ENCODE measurements around the gene BDKRB2.

The BDKRB2 gene

DNA sequence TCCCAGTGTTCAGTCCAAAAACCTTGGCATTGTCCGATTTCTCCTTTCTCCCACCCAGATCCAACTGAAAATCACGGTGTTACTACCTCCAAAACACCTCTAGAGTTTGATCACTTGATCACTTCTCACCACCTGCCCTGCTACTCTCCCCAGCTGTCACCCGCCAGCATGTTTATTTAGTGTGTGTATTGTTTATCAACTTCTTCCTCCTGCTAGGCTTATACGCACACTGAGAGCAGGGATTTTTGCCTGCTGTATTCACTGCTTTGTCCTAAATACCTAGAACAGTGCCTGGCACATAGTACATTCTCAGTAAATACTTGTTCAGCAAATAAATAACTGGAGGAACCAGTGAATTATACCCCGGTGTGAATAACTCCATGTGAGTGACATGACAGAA, 56.4 kb downstream of the BDKRB2 start:
- Histone ChIP-seq H3K36me3 (ENCODE audit: insufficient read depth, low read length) (no peaks in the 10 kb centered on the region), H3K4me3 (no peak overlapping the region), H3K9me3 (ENCODE audit: low read depth, low read length) (peaks cover 3% of the 10 kb centered on the region; the same call in 1 of the 2 replicates), H3K27ac (no peak overlapping the region), H3K9ac (ENCODE audit: insufficient read length) (no peak overlapping the region)
- TF ChIP-seq FOXP2 (optimal IDR thresholded peaks at IDR 0.05; ENCODE audit: control extremely low read depth, extremely low read length, insufficient read depth) (no peak), POLR2AphosphoS5 (IDR thresholded peaks at IDR 0.05; ENCODE audit: borderline replicate concordance, low read depth, low read length) (no peak), EZH2 (IDR thresholded peaks at IDR 0.05) (no peak)
- DNase-seq (ENCODE audit: low read depth, low spot score) = no peak

DNA sequence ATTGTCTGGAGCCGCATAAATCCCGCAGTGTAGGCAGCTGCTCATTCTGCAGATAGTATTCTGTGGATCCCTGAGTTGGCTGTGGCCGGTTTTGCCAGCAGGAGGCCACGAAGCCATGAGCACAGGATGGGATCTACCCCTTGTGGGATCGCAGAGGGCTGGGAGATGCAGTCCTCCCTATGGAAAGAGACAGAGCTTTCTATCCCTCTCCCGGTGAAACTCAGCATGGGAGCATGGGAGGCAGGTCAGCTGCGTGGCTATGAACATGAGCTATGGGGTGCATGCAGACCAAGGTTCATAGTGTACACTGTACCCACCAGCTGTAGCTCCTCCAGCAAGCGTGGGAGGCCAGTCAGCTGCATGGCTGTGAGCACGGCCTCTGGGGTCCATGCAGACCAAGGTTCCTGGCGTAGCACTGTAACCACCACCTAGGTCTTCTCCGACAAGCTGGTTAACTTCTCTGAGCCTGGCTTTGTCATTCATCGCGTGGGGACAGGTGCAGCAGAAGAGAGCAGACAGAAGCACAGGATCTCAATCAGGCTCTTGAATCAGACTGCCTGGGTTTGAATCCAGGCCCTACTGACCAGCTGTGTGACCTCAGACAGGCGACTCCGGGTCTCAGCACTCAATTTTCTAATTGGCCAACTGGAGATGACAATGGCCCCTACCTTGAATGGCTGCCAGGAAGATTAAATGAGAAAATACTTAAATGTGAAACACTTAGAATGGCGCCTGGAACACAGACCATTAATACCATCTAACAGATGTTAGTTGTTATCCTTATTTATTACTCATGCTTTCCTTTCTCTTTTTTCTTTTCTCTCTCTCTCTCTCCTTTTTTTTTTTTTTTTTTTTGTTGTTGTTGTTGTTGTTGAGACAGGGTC, 57.4 kb downstream of the BDKRB2 start:
- Histone ChIP-seq H3K9me3 (ENCODE audit: low read depth, low read length) (peaks cover 3% of the 10 kb centered on the region; the same call in 1 of the 2 replicates), H3K4me3 (no peak overlapping the region), H3K27ac (no peak overlapping the region), H3K9ac (ENCODE audit: insufficient read length) (no peak overlapping the region), H3K36me3 (ENCODE audit: insufficient read depth, low read length) (no peaks in the 10 kb centered on the region)
- DNase-seq (ENCODE audit: low read depth, low spot score) = no peak
- no peak for TF ChIP-seq POLR2AphosphoS5 (IDR thresholded peaks at IDR 0.05; ENCODE audit: borderline replicate concordance, low read depth, low read length)

DNA sequence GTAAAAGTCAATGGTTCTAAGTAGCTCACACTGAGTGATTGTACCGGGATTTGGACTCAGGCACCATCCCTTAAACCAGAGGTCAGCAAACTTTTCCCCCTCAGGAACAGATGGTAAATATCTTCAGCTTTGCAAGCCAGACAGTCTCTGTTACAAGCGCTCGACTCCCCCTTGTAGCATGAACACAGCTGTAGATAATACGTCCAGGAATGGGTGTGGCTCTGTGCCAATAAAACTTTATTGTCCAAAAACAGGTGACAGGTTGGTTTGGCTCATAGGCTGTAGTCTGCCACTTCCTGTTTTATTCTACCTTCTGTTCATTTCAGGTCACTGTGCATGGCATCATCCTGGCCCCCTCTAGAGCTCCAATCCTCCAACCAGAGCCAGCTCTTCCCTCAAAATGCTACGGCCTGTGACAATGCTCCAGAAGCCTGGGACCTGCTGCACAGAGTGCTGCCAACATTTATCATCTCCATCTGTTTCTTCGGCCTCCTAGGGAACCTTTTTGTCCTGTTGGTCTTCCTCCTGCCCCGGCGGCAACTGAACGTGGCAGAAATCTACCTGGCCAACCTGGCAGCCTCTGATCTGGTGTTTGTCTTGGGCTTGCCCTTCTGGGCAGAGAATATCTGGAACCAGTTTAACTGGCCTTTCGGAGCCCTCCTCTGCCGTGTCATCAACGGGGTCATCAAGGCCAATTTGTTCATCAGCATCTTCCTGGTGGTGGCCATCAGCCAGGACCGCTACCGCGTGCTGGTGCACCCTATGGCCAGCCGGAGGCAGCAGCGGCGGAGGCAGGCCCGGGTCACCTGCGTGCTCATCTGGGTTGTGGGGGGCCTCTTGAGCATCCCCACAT, 58.9 kb downstream of the BDKRB2 start:
- H3K9ac ChIP-seq (ENCODE audit: insufficient read length) = no peak overlapping the region
- H3K4me3 ChIP-seq = no peak overlapping the region
- no peaks in the 10 kb centered on the region for H3K36me3 ChIP-seq (ENCODE audit: insufficient read depth, low read length)
- H3K9me3 ChIP-seq (ENCODE audit: low read depth, low read length) = peaks cover 3% of the 10 kb centered on the region; the same call in 1 of the 2 replicates
- no peak for DNase-seq (ENCODE audit: low read depth, low spot score)
- TF ChIP-seq FOXP2 (optimal IDR thresholded peaks at IDR 0.05; ENCODE audit: control extremely low read depth, extremely low read length, insufficient read depth) (no peak), POLR2AphosphoS5 (IDR thresholded peaks at IDR 0.05; ENCODE audit: borderline replicate concordance, low read depth, low read length) (no peak), EZH2 (IDR thresholded peaks at IDR 0.05) (no peak)
- no peak overlapping the region for H3K27ac ChIP-seq

DNA sequence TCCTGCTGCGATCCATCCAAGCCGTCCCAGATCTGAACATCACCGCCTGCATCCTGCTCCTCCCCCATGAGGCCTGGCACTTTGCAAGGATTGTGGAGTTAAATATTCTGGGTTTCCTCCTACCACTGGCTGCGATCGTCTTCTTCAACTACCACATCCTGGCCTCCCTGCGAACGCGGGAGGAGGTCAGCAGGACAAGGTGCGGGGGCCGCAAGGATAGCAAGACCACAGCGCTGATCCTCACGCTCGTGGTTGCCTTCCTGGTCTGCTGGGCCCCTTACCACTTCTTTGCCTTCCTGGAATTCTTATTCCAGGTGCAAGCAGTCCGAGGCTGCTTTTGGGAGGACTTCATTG, 59.5 kb downstream of the BDKRB2 start:
- no peaks in the 10 kb centered on the region for H3K9me3 ChIP-seq (ENCODE audit: low read depth, low read length)
- H3K4me3 ChIP-seq = no peak overlapping the region
- H3K36me3 ChIP-seq (ENCODE audit: insufficient read depth, low read length) = no peaks in the 10 kb centered on the region
- no peak overlapping the region for H3K9ac ChIP-seq (ENCODE audit: insufficient read length)
- no peak overlapping the region for H3K27ac ChIP-seq
- TF ChIP-seq EZH2 (IDR thresholded peaks at IDR 0.05) = no peak
- TF ChIP-seq POLR2AphosphoS5 (IDR thresholded peaks at IDR 0.05; ENCODE audit: borderline replicate concordance, low read depth, low read length) = no peak
- TF ChIP-seq FOXP2 (optimal IDR thresholded peaks at IDR 0.05; ENCODE audit: control extremely low read depth, extremely low read length, insufficient read depth) = no peak
- no peak for DNase-seq (ENCODE audit: low read depth, low spot score)

DNA sequence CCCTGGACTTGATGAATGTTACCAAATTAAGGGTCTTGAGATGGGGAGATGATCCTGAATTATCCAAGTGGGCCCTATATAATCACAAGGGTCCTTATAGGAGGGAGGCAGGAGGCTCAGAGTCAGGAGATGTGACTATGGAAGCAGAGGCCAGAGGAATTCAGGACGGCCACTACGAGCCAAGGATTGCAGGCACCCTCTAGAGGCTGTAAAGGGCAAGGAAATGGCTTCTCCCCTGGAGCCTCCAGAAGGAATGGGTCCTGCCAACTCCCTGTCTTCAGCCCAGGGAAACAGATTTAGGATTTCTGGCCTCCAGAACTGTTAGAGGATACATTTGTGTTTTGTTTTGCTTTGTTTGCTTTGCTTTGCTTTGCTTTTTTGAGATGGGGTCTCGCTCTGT, 60.2 kb downstream of the BDKRB2 start:
- TF ChIP-seq EZH2 (IDR thresholded peaks at IDR 0.05) (no peak), FOXP2 (optimal IDR thresholded peaks at IDR 0.05; ENCODE audit: control extremely low read depth, extremely low read length, insufficient read depth) (no peak), POLR2AphosphoS5 (IDR thresholded peaks at IDR 0.05; ENCODE audit: borderline replicate concordance, low read depth, low read length) (no peak)
- DNase-seq (ENCODE audit: low read depth, low spot score) = no peak
- Histone ChIP-seq H3K4me3 (no peak overlapping the region), H3K27ac (no peak overlapping the region), H3K9ac (ENCODE audit: insufficient read length) (no peak overlapping the region), H3K9me3 (ENCODE audit: low read depth, low read length) (no peaks in the 10 kb centered on the region), H3K36me3 (ENCODE audit: insufficient read depth, low read length) (no peaks in the 10 kb centered on the region)

DNA sequence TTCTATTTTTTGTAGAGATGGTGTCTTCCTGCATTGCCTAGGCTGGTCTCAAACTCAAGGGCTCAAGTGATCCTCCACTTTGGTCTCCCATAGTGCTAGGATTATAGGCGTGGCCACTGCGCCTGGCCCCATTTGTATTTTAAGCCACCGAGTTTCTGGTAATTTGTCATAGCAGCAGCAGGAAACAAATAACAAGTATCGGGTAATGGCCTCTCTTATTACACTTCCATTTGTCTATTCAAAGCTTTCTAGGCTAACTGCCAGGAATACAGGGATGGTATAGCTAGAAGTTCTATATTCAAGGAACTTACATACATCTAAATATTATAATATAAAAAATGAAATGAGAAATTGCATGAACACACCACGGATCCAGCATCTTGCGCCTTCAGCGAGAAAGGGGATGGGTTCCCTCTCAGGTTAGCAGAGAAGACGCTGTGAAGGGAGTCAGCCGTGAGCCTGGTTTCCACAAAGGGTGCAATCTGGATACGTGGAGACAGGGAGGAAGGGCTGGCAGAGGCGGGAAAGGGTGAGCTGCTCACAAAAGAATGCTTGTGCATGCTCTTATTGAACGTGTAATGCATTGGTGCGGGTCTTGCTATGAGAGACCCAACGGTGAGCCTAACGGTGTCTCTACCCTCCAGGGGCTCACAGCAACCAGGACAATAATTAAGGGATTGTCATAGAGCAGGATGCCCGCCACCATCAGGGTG, 60.9 kb downstream of the BDKRB2 start:
- no peak for DNase-seq (ENCODE audit: low read depth, low spot score)
- no peak overlapping the region for H3K27ac ChIP-seq
- H3K36me3 ChIP-seq (ENCODE audit: insufficient read depth, low read length) = no peaks in the 10 kb centered on the region
- H3K9me3 ChIP-seq (ENCODE audit: low read depth, low read length) = no peaks in the 10 kb centered on the region
- no peak overlapping the region for H3K4me3 ChIP-seq
- TF ChIP-seq FOXP2 (optimal IDR thresholded peaks at IDR 0.05; ENCODE audit: control extremely low read depth, extremely low read length, insufficient read depth) (no peak), EZH2 (IDR thresholded peaks at IDR 0.05) (no peak), POLR2AphosphoS5 (IDR thresholded peaks at IDR 0.05; ENCODE audit: borderline replicate concordance, low read depth, low read length) (no peak)
- H3K9ac ChIP-seq (ENCODE audit: insufficient read length) = no peak overlapping the region

DNA sequence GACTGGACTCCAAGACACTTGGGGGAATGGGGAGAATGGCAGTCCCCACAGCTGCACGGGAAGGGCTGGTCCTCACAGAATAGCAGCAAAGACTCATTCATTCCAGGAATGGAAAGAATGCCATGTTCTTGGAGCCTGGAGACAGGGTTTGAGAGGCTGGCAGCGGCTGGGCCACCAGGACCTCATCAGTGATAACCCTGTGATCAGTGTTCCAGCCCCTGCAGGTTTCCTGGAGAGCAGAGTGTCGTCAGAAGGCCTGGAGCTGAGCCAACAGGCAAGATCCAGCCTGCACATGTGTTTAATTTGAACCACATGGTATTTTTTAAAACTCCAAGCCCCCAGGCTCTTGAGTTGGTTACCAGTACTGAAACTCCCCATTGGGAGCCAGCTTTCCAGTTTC, 62.7 kb downstream of the BDKRB2 start:
- no peak overlapping the region for H3K4me3 ChIP-seq
- H3K9me3 ChIP-seq (ENCODE audit: low read depth, low read length) = no peaks in the 10 kb centered on the region
- peak; percentile 87 for DNase-seq (ENCODE audit: low read depth, low spot score)
- no peaks in the 10 kb centered on the region for H3K36me3 ChIP-seq (ENCODE audit: insufficient read depth, low read length)
- TF ChIP-seq EZH2 (IDR thresholded peaks at IDR 0.05) = no peak
- TF ChIP-seq FOXP2 (optimal IDR thresholded peaks at IDR 0.05; ENCODE audit: control extremely low read depth, extremely low read length, insufficient read depth) = no peak
- peak; percentile 25; the same call in 1 of the 2 replicates for TF ChIP-seq POLR2AphosphoS5 (IDR thresholded peaks at IDR 0.05; ENCODE audit: borderline replicate concordance, low read depth, low read length)
- H3K9ac ChIP-seq (ENCODE audit: insufficient read length) = no peak overlapping the region
- no peak overlapping the region for H3K27ac ChIP-seq

DNA sequence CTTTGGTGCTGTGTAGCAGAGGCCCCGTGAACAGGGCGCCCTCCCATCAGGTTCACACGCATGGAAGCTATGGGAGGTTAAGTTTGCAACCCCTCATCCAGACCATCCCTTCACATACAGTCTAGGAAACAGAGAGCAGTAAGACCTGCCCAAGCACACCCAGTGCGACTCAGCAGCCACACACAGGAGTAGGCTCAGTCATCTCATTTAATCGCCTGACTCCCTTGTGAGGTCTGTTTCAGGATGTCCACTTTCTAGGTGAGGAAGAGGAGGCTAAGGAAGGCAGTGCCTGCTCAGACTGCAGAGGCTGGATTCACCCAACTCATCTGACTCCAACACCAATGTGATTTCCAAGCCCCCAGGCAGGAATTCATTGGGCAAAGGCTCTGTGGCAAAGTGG, 63.3 kb downstream of the BDKRB2 start:
- Histone ChIP-seq H3K9me3 (ENCODE audit: low read depth, low read length) (no peaks in the 10 kb centered on the region), H3K27ac (no peak overlapping the region), H3K9ac (ENCODE audit: insufficient read length) (no peak overlapping the region), H3K36me3 (ENCODE audit: insufficient read depth, low read length) (no peaks in the 10 kb centered on the region), H3K4me3 (no peak overlapping the region)
- no peak for DNase-seq (ENCODE audit: low read depth, low spot score)
- no peak for TF ChIP-seq POLR2AphosphoS5 (IDR thresholded peaks at IDR 0.05; ENCODE audit: borderline replicate concordance, low read depth, low read length)
